SK-N-SH treated with all-trans-retinoic acid at 6 μM for 48 hours (cell line): ENCODE data around the gene PCDH9.
A peak's percentile ranks its signal among the peaks of the same experiment; 100 is the strongest.

Experiments
- ATAC-seq: fragments of 200-7000 bp; cut with Tn5 transposase; 3 replicates; pipeline ENCODE4 v1.9.1; 2020; ENCODE audit warnings: mild to moderate bottlenecking, moderate library complexity
- ARNTL ChIP-seq: fragments of 450-650 bp; formaldehyde crosslinking; IDR thresholded peaks from 2 replicates; pipeline ENCODE4 v1.5.0; 2020; ENCODE audit warnings: low read depth, mild to moderate bottlenecking, moderate library complexity, borderline replicate concordance
- BACH2 ChIP-seq: fragments of 250-450 bp; sonication (Bioruptor Pico); IDR thresholded peaks from 2 replicates; pipeline ENCODE4 v1.9.0; 2021; ENCODE audit warnings: mild to moderate bottlenecking, borderline replicate concordance
- CSDC2 ChIP-seq: fragments of 250-450 bp; sonication (Bioruptor Pico); IDR thresholded peaks from 2 replicates; pipeline ENCODE4 v1.5.0; 2020; ENCODE audit warnings: mild to moderate bottlenecking, moderate library complexity
- ESRRG ChIP-seq: fragments of 250-450 bp; sonication (Bioruptor Pico); IDR thresholded peaks from 2 replicates; pipeline ENCODE4 v1.6.1; 2021; ENCODE audit warnings: mild to moderate bottlenecking
- GLIS3 ChIP-seq: fragments of 250-450 bp; sonication (Bioruptor Pico); IDR thresholded peaks from 2 replicates; pipeline ENCODE4 v1.5.0; 2020; ENCODE audit warnings: mild to moderate bottlenecking, moderate library complexity
- ISL1 ChIP-seq: fragments of 250-450 bp; sonication (Bioruptor Pico); IDR thresholded peaks from 2 replicates; pipeline ENCODE4 v2.1.2; 2022; ENCODE audit warnings: mild to moderate bottlenecking, moderate library complexity
- OSR1 ChIP-seq: fragments of 250-450 bp; sonication (Bioruptor Pico); IDR thresholded peaks from 2 replicates; pipeline ENCODE4 v1.8.0; 2022; ENCODE audit warnings: moderate library complexity, mild to moderate bottlenecking, inconsistent platforms
- PPARA ChIP-seq: fragments of 250-450 bp; sonication (Bioruptor Pico); IDR thresholded peaks from 2 replicates; pipeline ENCODE4 v1.5.0; 2020; ENCODE audit warnings: mild to moderate bottlenecking, borderline replicate concordance
- RARB ChIP-seq: fragments of 250-450 bp; sonication (Bioruptor Pico); IDR thresholded peaks from 2 replicates; pipeline ENCODE4 v1.8.0; 2021; ENCODE audit warnings: mild to moderate bottlenecking, moderate library complexity
- SNAI2 ChIP-seq: fragments of 250-450 bp; sonication (Bioruptor Pico); IDR thresholded peaks from 2 replicates; pipeline ENCODE4 v1.5.0; 2020; ENCODE audit warnings: mild to moderate bottlenecking, moderate library complexity
- TCF4 ChIP-seq: fragments of 250-450 bp; sonication (Bioruptor Pico); IDR thresholded peaks from 2 replicates; pipeline ENCODE4 v1.8.0; 2021; ENCODE audit warnings: mild to moderate bottlenecking, moderate library complexity, borderline replicate concordance
- ZC3H10 ChIP-seq: fragments of 250-450 bp; sonication (Bioruptor Pico); IDR thresholded peaks from 2 replicates; pipeline ENCODE4 v1.5.1; 2021; ENCODE audit warnings: mild to moderate bottlenecking, moderate library complexity
- ZFP3 ChIP-seq: fragments of 250-450 bp; sonication (Bioruptor Pico); IDR thresholded peaks from 2 replicates; pipeline ENCODE4 v1.5.0; 2020; ENCODE audit warnings: mild to moderate bottlenecking, moderate library complexity
- ZNF565 ChIP-seq: fragments of 450-650 bp; formaldehyde crosslinking; conservative IDR thresholded peaks from 2 replicates; pipeline ENCODE4 v1.5.0; 2020; ENCODE audit warnings: low read depth, mild to moderate bottlenecking, moderate library complexity
- ZNF8 ChIP-seq: fragments of 450-650 bp; formaldehyde crosslinking; IDR thresholded peaks from 2 replicates; pipeline ENCODE4 v1.5.0; 2020; ENCODE audit warnings: mild to moderate bottlenecking, moderate library complexity
- TF ChIP-seq, protein P1 (sequence below): fragments of 250-450 bp; sonication (Bioruptor Pico); IDR thresholded peaks from 2 replicates; pipeline ENCODE4 v1.5.0; 2020; ENCODE audit warnings: mild to moderate bottlenecking, moderate library complexity
- TF ChIP-seq, protein P2 (sequence below): fragments of 250-450 bp; sonication (Bioruptor Pico); IDR thresholded peaks from 2 replicates; pipeline ENCODE4 v1.8.0; 2020; ENCODE audit warnings: mild to moderate bottlenecking, moderate library complexity, borderline replicate concordance
- TF ChIP-seq, protein P3 (sequence below): fragments of 250-450 bp; sonication (Bioruptor Pico); IDR thresholded peaks from 2 replicates; pipeline ENCODE4 v1.5.1; 2020; ENCODE audit warnings: low read depth, mild to moderate bottlenecking, moderate library complexity
- TF ChIP-seq, protein P4 (sequence below): fragments of 250-450 bp; sonication (Bioruptor Pico); IDR thresholded peaks from 2 replicates; pipeline ENCODE4 v1.5.1; 2021; ENCODE audit warnings: mild to moderate bottlenecking, moderate library complexity

PCDH9 gene

DNA sequence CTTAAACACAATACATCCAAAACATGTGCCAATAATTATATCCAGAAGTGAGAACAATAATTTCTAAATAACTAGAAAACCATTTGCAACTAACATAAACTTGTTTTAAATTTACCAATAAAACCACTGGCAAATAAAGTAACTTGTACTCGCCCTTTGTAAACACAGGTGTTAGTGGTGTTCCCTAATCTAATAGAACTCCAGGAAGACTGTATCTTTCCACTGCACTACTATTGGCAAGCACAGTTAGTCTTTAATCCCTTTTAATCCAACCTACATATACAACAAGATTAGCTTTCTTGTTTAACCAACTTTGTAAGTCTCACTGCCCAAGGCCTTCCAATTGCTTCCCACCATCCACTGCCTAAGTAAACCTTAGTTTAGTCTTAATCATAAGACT lies 79.5 kb downstream of the PCDH9 start:
- TF ChIP-seq ZNF8 (CRISPR knock-in tag) = no peak
- no peak for TF ChIP-seq ZFP3 (CRISPR knock-in tag)
- TF ChIP-seq, protein P1, sequence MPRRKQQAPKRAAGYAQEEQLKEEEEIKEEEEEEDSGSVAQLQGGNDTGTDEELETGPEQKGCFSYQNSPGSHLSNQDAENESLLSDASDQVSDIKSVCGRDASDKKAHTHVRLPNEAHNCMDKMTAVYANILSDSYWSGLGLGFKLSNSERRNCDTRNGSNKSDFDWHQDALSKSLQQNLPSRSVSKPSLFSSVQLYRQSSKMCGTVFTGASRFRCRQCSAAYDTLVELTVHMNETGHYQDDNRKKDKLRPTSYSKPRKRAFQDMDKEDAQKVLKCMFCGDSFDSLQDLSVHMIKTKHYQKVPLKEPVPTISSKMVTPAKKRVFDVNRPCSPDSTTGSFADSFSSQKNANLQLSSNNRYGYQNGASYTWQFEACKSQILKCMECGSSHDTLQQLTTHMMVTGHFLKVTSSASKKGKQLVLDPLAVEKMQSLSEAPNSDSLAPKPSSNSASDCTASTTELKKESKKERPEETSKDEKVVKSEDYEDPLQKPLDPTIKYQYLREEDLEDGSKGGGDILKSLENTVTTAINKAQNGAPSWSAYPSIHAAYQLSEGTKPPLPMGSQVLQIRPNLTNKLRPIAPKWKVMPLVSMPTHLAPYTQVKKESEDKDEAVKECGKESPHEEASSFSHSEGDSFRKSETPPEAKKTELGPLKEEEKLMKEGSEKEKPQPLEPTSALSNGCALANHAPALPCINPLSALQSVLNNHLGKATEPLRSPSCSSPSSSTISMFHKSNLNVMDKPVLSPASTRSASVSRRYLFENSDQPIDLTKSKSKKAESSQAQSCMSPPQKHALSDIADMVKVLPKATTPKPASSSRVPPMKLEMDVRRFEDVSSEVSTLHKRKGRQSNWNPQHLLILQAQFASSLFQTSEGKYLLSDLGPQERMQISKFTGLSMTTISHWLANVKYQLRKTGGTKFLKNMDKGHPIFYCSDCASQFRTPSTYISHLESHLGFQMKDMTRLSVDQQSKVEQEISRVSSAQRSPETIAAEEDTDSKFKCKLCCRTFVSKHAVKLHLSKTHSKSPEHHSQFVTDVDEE (CRISPR knock-in tag) = no peak
- TF ChIP-seq ARNTL = no peak
- no peak for TF ChIP-seq OSR1 (CRISPR knock-in tag)
- TF ChIP-seq, protein P2, sequence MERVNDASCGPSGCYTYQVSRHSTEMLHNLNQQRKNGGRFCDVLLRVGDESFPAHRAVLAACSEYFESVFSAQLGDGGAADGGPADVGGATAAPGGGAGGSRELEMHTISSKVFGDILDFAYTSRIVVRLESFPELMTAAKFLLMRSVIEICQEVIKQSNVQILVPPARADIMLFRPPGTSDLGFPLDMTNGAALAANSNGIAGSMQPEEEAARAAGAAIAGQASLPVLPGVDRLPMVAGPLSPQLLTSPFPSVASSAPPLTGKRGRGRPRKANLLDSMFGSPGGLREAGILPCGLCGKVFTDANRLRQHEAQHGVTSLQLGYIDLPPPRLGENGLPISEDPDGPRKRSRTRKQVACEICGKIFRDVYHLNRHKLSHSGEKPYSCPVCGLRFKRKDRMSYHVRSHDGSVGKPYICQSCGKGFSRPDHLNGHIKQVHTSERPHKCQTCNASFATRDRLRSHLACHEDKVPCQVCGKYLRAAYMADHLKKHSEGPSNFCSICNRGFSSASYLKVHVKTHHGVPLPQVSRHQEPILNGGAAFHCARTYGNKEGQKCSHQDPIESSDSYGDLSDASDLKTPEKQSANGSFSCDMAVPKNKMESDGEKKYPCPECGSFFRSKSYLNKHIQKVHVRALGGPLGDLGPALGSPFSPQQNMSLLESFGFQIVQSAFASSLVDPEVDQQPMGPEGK = no peak
- TF ChIP-seq GLIS3 (CRISPR knock-in tag) = no peak
- TF ChIP-seq BACH2 (CRISPR knock-in tag) = no peak
- TF ChIP-seq, protein P3, sequence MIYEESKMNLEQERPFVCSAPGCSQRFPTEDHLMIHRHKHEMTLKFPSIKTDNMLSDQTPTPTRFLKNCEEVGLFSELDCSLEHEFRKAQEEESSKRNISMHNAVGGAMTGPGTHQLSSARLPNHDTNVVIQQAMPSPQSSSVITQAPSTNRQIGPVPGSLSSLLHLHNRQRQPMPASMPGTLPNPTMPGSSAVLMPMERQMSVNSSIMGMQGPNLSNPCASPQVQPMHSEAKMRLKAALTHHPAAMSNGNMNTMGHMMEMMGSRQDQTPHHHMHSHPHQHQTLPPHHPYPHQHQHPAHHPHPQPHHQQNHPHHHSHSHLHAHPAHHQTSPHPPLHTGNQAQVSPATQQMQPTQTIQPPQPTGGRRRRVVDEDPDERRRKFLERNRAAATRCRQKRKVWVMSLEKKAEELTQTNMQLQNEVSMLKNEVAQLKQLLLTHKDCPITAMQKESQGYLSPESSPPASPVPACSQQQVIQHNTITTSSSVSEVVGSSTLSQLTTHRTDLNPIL (CRISPR knock-in tag) = no peak
- no peak for TF ChIP-seq ZNF565 (CRISPR knock-in tag)
- TF ChIP-seq SNAI2 = no peak
- no peak for TF ChIP-seq TCF4 (CRISPR knock-in tag)
- TF ChIP-seq CSDC2 (CRISPR knock-in tag) = no peak
- TF ChIP-seq ESRRG (CRISPR knock-in tag) = no peak
- no peak for ATAC-seq

DNA sequence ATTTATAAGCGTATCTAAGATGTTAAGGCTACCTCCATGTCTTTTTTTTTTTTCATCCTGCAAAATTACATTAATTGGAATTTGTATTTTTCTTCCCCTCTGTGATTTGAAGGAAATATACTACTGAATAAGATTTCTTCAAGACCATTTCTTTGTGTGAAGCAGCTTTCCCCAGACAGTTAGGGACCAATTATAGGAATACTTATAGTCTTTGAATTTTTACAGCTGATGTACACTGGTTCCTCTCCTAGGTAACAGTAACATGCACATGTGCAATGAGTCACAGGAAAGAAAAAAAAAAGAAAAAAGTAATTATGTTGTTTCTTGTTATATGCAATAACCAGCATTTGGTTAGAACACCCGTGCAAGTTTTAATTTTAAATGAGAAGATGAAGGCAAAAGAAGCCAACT lies 82.0 kb downstream of the PCDH9 start:
- peak; percentile 82 for ATAC-seq
- TF ChIP-seq ZC3H10 = no peak
- no peak for TF ChIP-seq BACH2 (CRISPR knock-in tag)
- no peak for TF ChIP-seq ZNF565 (CRISPR knock-in tag)
- TF ChIP-seq TCF4 (CRISPR knock-in tag) = no peak
- no peak for TF ChIP-seq CSDC2 (CRISPR knock-in tag)
- TF ChIP-seq SNAI2 = no peak
- TF ChIP-seq RARB (CRISPR knock-in tag) = no peak
- no peak for TF ChIP-seq ARNTL
- TF ChIP-seq PPARA = no peak

DNA sequence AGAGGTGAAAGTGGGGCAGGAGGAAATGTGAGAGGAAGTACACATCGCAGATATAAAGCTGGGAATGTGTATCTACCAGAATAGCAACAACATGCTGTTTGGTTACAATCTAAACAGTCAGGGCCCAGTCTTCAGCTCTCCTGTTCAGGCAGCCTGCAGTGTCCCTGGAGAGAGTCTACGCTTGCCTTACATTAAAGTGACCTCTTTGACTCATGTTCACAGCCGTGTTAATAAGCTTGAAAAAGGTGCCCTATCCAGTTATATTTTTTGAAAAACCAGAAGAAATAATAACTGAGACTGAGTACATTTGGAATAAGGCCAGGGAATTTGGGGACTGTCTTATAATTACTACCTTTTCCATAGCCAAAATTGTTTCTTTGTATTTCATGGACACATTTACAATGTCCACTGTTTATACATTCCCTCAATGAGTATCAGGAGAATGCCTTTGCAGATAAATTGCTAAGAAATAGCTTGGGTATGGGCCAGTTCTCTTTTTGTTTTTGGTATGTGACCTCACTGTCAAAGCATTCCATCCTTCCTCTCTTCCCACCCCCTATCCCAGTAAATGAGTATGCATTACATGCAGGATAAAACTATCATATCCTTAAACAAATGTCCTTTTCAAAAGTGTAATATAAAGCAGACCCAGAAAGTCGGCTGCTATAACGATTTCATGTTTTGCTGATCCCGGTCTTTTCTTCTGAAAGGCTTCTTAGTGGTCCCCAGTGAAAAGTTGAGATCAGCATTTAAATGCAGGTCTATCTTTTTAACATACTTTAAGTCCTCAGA lies 82.6 kb downstream of the PCDH9 start:
- TF ChIP-seq CSDC2 (CRISPR knock-in tag) = no peak
- TF ChIP-seq, protein P3 (CRISPR knock-in tag) = 0 out of 2 replicates have a peak, but pooled peaks have one; percentile 38
- no peak for TF ChIP-seq RARB (CRISPR knock-in tag)
- no peak for TF ChIP-seq BACH2 (CRISPR knock-in tag)
- TF ChIP-seq SNAI2 = no peak
- no peak for TF ChIP-seq ESRRG (CRISPR knock-in tag)
- TF ChIP-seq, protein P4, sequence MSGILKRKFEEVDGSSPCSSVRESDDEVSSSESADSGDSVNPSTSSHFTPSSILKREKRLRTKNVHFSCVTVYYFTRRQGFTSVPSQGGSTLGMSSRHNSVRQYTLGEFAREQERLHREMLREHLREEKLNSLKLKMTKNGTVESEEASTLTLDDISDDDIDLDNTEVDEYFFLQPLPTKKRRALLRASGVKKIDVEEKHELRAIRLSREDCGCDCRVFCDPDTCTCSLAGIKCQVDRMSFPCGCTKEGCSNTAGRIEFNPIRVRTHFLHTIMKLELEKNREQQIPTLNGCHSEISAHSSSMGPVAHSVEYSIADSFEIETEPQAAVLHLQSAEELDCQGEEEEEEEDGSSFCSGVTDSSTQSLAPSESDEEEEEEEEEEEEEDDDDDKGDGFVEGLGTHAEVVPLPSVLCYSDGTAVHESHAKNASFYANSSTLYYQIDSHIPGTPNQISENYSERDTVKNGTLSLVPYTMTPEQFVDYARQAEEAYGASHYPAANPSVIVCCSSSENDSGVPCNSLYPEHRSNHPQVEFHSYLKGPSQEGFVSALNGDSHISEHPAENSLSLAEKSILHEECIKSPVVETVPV = no peak
- no peak for TF ChIP-seq PPARA
- peak; percentile 74 for TF ChIP-seq ISL1 (CRISPR knock-in tag)
- TF ChIP-seq, all 23 proteins: peak for 2
- ATAC-seq = peak; percentile 88
